DMS53 treated with DMSO at 0.1 percent for 48 hours (cell line): Measurements from ENCODE around the gene MICU1.
"Not testable (repeated sequence)": the region's sequence is repeated elsewhere in the genome, so short reads cannot be mapped to it uniquely, and the experiment has no call there.

Source experiments
- DNase-seq: peaks from one replicate; lab custom pipeline; 2025; ENCODE audit not compliant: unreplicated experiment; lab: John Stamatoyannopoulos, UW

The MICU1 gene

GRCh38 chr10:72331575-72332422, 294.1 kb downstream of the MICU1 start:
- peak; percentile 95 for DNase-seq

- DNase-seq: no peak
Measured at GRCh38 chr10:72330069-72330426, 295.8 kb downstream of the MICU1 start.

- DNase-seq: no peak
Measured at GRCh38 chr10:72329290-72330068, 296.4 kb downstream of the MICU1 start.

GRCh38 chr10:72328829-72329204, 297.1 kb downstream of the MICU1 start:
- DNase-seq: no peak

GRCh38 chr10:72328045-72328828, 297.6 kb downstream of the MICU1 start:
- DNase-seq: no peak

- DNase-seq: not testable (repeated sequence)
Measured at GRCh38 chr10:72326665-72327603, 298.9 kb downstream of the MICU1 start.

GRCh38 chr10:72325243-72326175, 300.4 kb downstream of the MICU1 start:
- peak; percentile 97 for DNase-seq

GRCh38 chr10:72323771-72324191, 302.1 kb downstream of the MICU1 start:
- DNase-seq: no peak

- DNase-seq: no peak
Measured at GRCh38 chr10:72323108-72323749, 302.6 kb downstream of the MICU1 start.

- no peak for DNase-seq
Measured at GRCh38 chr10:72322280-72323058, 303.4 kb downstream of the MICU1 start.

- no peak for DNase-seq
Measured at GRCh38 chr10:72322030-72322279, 303.9 kb downstream of the MICU1 start.

GRCh38 chr10:72321248-72322029, 304.4 kb downstream of the MICU1 start:
- no peak for DNase-seq

- DNase-seq: peak; percentile 98
Measured at GRCh38 chr10:72320676-72321247, 305.1 kb downstream of the MICU1 start.

- DNase-seq: peak; percentile 86
Measured at GRCh38 chr10:72319416-72320254, 306.2 kb downstream of the MICU1 start.

- no peak for DNase-seq
Measured at GRCh38 chr10:72318418-72319262, 307.2 kb downstream of the MICU1 start.
